NCI-H2196 (cell line): ENCODE results near the gene GRAMD4.

Experiments
- DNase-seq: peaks from one replicate; lab custom pipeline; 2025; ENCODE audit not compliant: unreplicated experiment; lab: John Stamatoyannopoulos, UW

GRAMD4 gene

DNA sequence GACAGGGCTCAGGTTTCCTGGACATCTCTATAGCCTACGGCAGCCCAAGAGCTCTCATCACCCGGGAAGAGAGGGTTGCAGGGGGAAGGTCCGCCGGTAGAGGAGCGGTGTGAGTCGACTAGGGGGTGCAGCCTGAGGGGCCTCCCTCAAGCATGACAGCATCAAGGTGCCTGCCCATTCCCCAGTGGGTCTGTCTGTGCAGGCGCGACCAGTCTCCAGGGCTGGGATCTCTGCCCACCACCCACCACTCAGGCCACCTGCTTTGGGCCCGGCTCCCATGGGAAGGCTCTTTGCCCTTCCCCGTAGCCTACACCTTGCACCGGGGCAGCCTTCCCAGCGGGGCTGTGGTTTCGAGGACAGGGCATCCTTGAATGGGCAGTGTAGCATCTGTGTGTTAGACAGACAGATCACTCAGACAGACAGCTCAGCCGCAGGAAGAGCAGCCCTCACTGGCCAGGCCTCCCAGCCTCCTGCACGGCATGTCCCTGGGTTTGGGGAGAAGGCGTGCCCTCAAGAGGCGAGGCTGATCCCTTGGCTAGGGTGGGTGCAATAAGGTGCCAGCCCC, 88.7 kb downstream of the GRAMD4 start:
- no peak for DNase-seq

DNA sequence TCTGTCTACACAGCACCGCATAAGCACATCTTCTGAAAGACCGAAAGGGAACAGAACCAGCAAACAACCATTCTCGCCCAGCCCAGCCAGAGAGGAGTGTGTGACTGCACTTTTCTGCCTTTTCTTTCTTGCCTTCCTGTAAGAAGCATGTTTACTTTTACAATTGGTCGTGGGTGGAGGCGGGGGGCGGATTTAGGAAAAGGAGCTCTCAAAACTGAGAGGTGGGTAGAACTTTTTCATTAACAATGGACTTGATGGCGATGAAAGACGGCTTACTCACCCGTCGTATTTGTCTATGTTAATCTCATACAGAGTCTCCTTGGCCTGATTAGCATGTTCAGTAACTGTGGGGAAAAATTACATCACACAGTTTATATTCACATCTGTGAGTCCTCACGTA, 90.6 kb downstream of the GRAMD4 start:
- DNase-seq, result no peak

DNA sequence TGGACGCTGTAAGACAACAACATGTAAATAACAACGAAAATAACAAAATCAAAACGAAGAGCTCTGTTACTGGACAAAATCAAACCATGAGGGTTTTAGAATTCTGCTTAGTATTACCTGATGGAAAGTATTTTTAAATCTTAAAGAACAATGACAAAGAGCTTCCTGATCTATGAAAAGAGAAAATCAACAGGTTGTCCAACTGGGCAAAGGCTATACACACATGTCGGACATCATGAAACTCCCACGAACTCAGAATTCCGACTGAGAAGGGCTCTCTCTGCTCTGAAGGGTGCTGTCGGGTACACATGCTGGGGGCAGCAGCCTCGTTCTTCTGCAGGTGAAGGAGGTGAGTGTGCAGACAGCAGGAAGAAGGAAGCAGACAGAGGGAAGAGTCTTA, 92.1 kb downstream of the GRAMD4 start:
- DNase-seq, result no peak

DNA sequence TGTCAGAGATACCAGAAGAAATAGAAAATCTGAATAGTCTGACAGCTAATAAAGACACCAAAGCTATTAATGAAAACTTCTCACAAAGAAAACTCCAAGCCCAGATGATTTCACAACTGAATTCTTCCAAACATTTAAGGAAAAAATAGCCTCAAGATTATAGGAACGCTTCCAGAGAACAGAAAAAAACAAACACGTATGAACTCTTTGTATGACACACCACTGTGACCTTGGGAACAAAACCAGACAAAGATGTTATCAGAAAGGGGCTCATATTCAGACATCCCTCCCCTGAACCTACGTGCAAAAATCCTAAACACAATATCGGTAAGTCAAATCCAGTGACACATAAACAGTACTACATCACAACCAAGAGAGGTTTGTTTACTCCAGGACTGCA, 94.4 kb downstream of the GRAMD4 start:
- no peak for DNase-seq

DNA sequence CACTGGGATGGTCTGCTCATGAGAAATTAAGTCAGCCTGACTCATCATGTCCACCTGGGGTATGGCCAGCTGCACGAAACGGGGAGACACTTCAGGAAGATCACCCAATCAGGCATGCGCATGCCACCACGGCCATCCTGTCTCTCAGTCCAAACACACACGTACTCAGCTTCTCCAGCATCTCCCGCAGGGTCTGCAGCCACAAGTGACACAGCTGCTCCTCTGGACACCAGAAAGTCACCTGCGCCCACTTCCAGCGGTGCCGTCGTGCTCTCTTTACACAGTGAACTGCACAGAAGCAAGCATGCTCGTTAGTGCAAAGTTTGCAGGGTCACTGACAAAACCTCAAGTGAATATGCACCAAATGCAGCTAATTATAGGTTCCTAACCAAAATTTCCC, 99.7 kb downstream of the GRAMD4 start:
- DNase-seq, result no peak

DNA sequence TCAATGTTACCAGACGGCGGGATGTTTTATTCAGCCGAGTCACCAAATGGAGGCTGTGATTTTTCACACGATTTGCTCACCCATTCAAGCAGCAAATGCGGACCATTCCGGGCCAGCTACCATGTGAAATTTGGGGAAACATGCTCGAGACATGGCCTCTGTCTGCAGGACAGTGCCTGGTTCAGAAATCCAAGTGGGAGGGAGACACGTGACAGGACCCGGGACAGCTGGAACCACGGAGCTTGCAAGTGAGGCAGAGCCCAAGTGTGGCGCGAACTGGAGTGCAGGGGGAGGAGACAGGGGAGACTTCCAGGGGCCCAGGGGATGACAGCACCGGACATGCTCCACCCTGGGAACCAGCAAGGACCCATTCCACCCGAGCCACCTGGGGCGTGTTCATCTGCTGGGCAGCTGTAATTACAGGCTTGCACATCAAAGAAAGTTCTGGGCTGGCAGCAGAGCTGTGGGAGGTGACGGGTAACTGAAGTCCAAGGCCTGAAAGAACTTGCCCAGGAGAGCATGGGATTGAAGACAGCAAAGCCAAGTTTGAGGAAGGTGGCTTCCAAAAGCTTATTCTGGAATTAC, 101.4 kb downstream of the GRAMD4 start:
- no peak for DNase-seq

DNA sequence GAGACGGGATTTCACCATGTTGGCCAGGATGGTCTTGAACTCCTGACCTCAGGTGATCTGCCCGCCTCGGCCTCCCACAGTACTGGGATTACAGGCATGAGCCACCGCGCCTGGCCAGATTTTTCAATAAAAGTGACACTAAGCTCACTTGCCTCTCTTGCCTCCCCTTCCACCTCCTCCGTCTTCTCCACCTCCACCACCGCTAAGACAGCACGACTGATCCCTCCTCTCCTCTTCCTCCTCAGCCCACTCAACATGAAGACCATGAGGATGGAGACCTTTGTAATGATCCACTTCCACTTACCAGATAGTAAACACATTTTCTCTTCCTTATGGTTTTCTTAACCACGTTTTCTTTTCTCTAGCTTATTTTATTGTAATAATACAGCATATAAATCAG, 103.7 kb downstream of the GRAMD4 start:
- no peak for DNase-seq

DNA sequence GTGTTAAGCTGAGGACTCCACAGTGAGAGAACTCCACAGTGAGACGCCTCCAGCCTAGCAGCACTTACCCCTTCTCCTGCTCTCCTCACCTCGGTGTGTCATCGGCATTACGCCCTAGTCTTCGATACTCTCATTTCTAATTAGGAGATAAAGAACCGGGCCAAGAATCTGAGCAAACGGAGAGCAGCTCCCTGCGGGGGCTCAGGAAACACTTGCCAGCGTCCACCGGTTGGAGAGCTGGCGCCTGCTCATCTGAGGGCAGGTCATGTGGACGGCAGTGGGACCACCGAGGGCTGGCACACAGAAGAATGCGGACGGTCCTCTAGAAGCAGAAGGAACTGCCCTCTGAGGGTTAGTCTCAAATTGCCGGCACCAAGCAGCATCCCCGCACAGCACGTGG, 104.9 kb downstream of the GRAMD4 start:
- DNase-seq, result no peak

DNA sequence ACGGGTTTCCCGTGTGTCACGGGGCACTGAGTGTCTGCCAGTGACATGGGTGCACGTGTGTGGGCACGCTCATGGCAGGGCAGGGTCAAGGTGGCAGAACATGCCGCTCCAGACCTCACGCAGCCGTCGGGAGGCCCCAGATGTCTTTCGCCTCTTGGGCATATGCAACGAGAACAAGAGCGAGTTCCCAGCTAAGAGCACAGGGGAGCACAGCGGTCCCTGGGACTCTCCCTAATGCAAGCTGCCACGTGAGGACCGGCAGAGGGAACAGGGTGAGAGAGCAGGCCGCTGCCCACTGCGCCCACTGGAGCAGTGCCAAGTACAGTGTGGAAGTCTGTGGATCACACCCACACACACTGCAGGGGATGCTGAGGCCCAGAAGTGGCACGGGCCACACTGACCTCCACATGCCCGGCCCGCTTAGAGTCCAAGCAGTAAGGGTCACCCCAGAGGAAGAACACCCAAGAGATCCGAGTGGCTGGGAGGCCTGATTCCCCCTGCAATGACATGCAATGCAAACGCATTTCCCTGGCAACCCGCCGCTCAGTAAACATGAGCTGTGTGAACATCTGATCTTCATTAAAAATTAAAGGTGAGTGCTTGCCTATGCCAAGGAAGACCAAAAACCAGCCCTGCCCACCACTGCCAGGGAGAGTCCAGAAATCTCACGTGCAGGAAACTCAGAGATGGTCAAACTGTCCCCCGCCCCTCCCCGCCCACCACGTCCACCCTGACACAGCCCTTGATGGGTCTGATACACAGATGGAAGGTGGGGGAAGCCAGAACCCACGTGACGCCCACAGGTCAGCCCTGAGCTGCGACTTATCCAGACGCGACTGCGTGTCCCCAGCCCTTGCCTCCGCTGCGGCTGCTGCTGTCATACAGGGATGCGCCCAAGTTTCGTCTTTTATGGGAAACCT, 106.1 kb downstream of the GRAMD4 start:
- peak; percentile 64 for DNase-seq

DNA sequence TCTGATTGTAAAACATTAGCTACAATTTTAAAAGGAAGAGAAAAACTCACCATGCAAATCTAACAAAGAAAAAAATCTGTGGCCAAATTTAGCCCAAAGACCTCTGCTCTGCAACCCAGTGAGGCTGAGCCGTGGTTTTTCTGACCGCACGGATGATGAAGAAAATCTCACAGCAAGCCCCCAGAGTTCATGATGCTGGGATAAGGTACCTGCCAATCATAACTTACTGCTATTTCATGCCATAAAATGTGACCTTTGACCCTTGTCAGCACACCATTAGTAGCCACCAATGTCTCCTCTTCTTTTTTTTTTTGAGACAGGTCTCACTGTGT, 106.8 kb downstream of the GRAMD4 start:
- no peak for DNase-seq

DNA sequence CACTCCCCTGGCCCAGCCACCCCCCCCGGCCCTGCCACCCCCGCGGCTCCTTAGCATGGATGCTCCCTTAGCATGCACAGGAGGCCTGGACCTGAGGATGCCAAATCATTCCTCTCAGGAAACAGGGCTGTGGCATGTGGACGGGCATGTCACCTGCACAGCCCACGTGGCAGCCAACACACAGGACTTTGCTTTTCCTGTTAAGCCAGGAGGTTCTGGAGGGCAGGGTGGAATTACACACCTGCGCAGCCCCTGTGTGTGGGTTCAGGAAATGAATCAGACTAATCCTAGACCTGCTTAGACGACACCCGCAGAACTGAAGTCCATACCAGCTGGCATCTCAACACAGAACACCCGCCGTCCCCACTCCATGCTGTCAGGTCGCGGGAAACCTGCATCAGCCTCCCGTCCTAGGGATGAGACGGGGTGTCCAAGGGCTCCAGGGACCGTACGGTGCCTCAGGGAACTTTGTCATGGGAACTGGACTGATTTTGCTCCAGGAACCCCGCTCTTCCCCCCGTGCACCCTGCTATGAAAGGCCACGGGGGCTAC, 107.7 kb downstream of the GRAMD4 start:
- no peak for DNase-seq

DNA sequence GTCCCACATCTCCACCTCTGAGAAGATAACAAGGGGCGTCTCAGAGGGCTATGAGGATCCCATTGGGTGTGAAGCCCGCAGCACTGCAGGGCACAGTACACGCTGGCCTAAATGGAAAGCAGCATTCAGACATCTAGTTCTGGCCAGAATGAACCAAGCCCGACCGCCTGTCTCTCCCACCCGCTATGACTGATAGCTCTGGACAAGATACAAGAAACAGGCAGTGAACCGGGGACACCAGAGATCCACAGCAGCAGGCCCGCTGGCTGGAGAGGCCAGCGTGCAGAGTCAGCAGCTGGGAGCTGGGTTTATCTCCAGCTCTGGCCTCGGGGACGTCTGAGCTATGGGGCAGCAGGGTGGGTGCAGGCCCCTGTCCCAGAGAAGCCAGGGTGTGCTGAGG, 108.3 kb downstream of the GRAMD4 start:
- DNase-seq, result no peak
